Liver (tissue), 9 donors: ENCODE measurements around the gene TMEM263. TPM values are rescaled to one million over a fixed set of nuclear protein-coding genes. Genes with fewer than 3 reads are reported as not detected.

Experiments
- DNase-seq: peaks from one replicate; pipeline ENCODE4 v3.0.0-alpha.2; 2017; ENCODE audit warnings: low spot score
- H3K27ac ChIP-seq, 2 donors: one replicate each; pipeline ENCODE4 v1.7.0; 2013; ENCODE audit warnings: inconsistent platforms in 2 of 2, low read length in 2 of 2, control low read depth in 1 of 2, low read depth in 1 of 2, mild to moderate bottlenecking in 1 of 2
- H3K27me3 ChIP-seq, 4 donors: one replicate each; pipeline versions ENCODE4 v1.6.1 to v1.7.0; 2013; ENCODE audit warnings: low read length in 3 of 4, inconsistent platforms in 1 of 4, mild to moderate bottlenecking in 1 of 4, moderate library complexity in 1 of 4; ENCODE audit not compliant: control insufficient read depth in 4 of 4, insufficient read depth in 4 of 4
- H3K36me3 ChIP-seq, 4 donors: one replicate each; pipeline versions ENCODE4 v1.6.1 to v1.7.0; 2013; ENCODE audit warnings: low read length in 3 of 4, mild to moderate bottlenecking in 3 of 4, low read depth in 1 of 4, moderate library complexity in 1 of 4; ENCODE audit not compliant: control insufficient read depth in 4 of 4, insufficient read depth in 3 of 4
- H3K4me1 ChIP-seq, 4 donors: one replicate each; pipeline versions ENCODE4 v1.6.1 to v1.7.0; 2013; ENCODE audit warnings: low read length in 3 of 4, mild to moderate bottlenecking in 3 of 4, moderate library complexity in 1 of 4; ENCODE audit not compliant: control insufficient read depth in 4 of 4, insufficient read depth in 4 of 4
- H3K4me3 ChIP-seq, 3 donors: one replicate each; pipeline versions ENCODE4 v1.6.1 to v1.7.0; 2013; ENCODE audit warnings: low read length in 3 of 3, control low read depth in 1 of 3, low read depth in 1 of 3, mild to moderate bottlenecking in 1 of 3
- H3K9ac ChIP-seq, 2 donors: one replicate each; pipeline ENCODE4 v1.7.0; 2013; ENCODE audit warnings: low read length in 2 of 2, mild to moderate bottlenecking in 2 of 2, moderate library complexity in 2 of 2, control low read depth in 1 of 2, low read depth in 1 of 2
- H3K9me3 ChIP-seq, 4 donors: one replicate each; pipeline versions ENCODE4 v1.6.1 to v1.7.0; 2013; ENCODE audit warnings: low read length in 3 of 4; ENCODE audit not compliant: control insufficient read depth in 4 of 4
- EGR1 ChIP-seq, 2 donors: IDR thresholded peaks; 2 replicates each; pipeline ENCODE4 v1.6.1; 2016 to 2018; ENCODE audit warnings: antibody characterized with exemption in 2 of 2, low read depth in 2 of 2
- FOXA1 ChIP-seq: IDR thresholded peaks from 2 replicates; pipeline ENCODE4 v1.6.1; 2016; ENCODE audit warnings: antibody characterized with exemption
- FOXA2 ChIP-seq: IDR thresholded peaks from 2 replicates; pipeline ENCODE4 v1.6.1; 2016; ENCODE audit warnings: antibody characterized with exemption
- GABPA ChIP-seq, 2 donors: IDR thresholded peaks in 1 of 2; conservative IDR thresholded peaks in 1 of 2; 2 replicates each; pipeline ENCODE4 v1.6.1; 2016; ENCODE audit warnings: antibody characterized with exemption in 2 of 2, mild to moderate bottlenecking in 1 of 2, moderate library complexity in 1 of 2
- HNF4A ChIP-seq, 2 donors: conservative IDR thresholded peaks; 2 replicates each; pipeline ENCODE4 v1.6.1; 2016; ENCODE audit warnings: antibody characterized with exemption in 2 of 2, mild to moderate bottlenecking in 2 of 2
- HNF4G ChIP-seq: IDR thresholded peaks from 2 replicates; pipeline ENCODE4 v1.6.1; 2016; ENCODE audit warnings: antibody characterized with exemption
- JUND ChIP-seq, 2 donors: IDR thresholded peaks; 2 replicates each; pipeline ENCODE4 v1.6.1; 2016; ENCODE audit warnings: antibody characterized with exemption in 2 of 2
- NR2F2 ChIP-seq: IDR thresholded peaks from 2 replicates; pipeline ENCODE4 v1.6.1; 2016; ENCODE audit warnings: antibody characterized with exemption
- RAD21 ChIP-seq, 2 donors: IDR thresholded peaks; 2 replicates each; pipeline ENCODE4 v1.6.1; 2016; ENCODE audit warnings: antibody characterized with exemption in 2 of 2, mild to moderate bottlenecking in 2 of 2
- SP1 ChIP-seq: IDR thresholded peaks from 2 replicates; pipeline ENCODE4 v1.6.1; 2018; ENCODE audit warnings: antibody characterized with exemption, mild to moderate bottlenecking
- TAF1 ChIP-seq: conservative IDR thresholded peaks from 2 replicates; pipeline ENCODE4 v1.6.1; 2016; ENCODE audit warnings: antibody characterized with exemption, mild to moderate bottlenecking
- YY1 ChIP-seq: IDR thresholded peaks from 2 replicates; pipeline ENCODE4 v1.6.1; 2016; ENCODE audit warnings: antibody characterized with exemption, mild to moderate bottlenecking
- WGBS: extraction: QIAGEN DNeasy Blood & Tissue Kit; methylation state at CpG from one replicate; pipeline ENCODE4 v1.1.7; 2013; 5-methylcytosine and 5-hydroxymethylcytosine counted together
- polyA plus RNA-seq, 2 donors: library from polyadenylated mRNA; stranded (reverse) in 1 of 2; unstranded in 1 of 2; fragments of 200-250 nt in 1 of 2; fragments of >200 nt in 1 of 2; fragmentation: Nextera tagmentation in 1 of 2; extraction: Ambion mirVana in 1 of 2; gene quantifications; one replicate each; pipeline versions ENCODE4 v1.2.1 to v1.2.3, GENCODE V29; 2013 to 2015
- total RNA-seq, 2 donors: library from RNA; depleted of rRNA; stranded (reverse); fragments of >200 nt; gene quantifications; one replicate each; pipeline ENCODE4 v1.2.3, GENCODE V29; 2014
- TF ChIP-seq, protein P1 (sequence below): IDR thresholded peaks from 2 replicates; pipeline ENCODE4 v1.6.1; 2016; ENCODE audit warnings: antibody characterized with exemption
- TF ChIP-seq, protein P2 (sequence below): IDR thresholded peaks from 2 replicates; pipeline ENCODE4 v1.6.1; 2016; ENCODE audit warnings: antibody characterized with exemption
- TF ChIP-seq, protein P3 (sequence below): IDR thresholded peaks from 2 replicates; pipeline ENCODE4 v1.6.1; 2016; ENCODE audit warnings: antibody characterized with exemption, mild to moderate bottlenecking
- TF ChIP-seq, protein P4 (sequence below): fragments of 150-350 bp; IDR thresholded peaks from 2 replicates; pipeline ENCODE4 v1.5.1; 2017; ENCODE audit warnings: improper control_type of control experiment, low read depth, low read length; ENCODE audit not compliant: missing input control
- donor health status: healthy.
- donor health status: healthy.
- donor health status: healthy.
- donor health status: healthy.
- donor health status: healthy.

TMEM263 gene
- total and polyA plus RNA-seq, 4 donors = 21.4 to 38.0 (median 21.9) TPM

DNA sequence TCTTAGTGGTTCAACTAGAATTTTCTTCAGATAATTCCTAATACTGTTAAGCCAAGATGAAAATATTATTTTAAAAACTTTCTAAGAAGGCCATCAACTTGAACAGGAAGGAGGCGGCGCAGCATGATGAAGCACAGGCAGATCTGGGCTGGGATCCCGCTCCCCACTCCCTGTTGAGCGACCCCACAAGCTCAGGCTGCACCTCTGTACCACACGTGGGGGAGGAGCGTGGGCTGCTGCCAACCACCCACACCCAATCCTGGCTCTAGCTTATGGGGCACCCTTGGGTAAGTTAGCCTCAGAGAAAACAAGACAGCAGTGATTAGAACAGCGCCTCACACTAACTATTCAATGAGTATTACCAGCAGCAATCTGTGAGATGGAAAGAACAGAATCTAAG lies 25.2 kb downstream of the TMEM263 start:
- H3K9me3 ChIP-seq = no peaks in the 10 kb centered on the region
- no peak overlapping the region for H3K4me3 ChIP-seq
- TF ChIP-seq EGR1 (IDR thresholded peaks at IDR 0.05; ENCODE audit: low read depth in 2 of 2) = no peak
- TF ChIP-seq HNF4A (conservative IDR thresholded peaks at IDR 0.05) = no peak
- TF ChIP-seq JUND (IDR thresholded peaks at IDR 0.05) = no peak
- TF ChIP-seq RAD21 (IDR thresholded peaks at IDR 0.05) = no peak
- no peak for TF ChIP-seq FOXA1
- TF ChIP-seq FOXA2 = no peak
- TF ChIP-seq YY1 = no peak
- TF ChIP-seq, protein P1, sequence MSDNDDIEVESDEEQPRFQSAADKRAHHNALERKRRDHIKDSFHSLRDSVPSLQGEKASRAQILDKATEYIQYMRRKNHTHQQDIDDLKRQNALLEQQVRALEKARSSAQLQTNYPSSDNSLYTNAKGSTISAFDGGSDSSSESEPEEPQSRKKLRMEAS = no peak
- TF ChIP-seq, protein P2, sequence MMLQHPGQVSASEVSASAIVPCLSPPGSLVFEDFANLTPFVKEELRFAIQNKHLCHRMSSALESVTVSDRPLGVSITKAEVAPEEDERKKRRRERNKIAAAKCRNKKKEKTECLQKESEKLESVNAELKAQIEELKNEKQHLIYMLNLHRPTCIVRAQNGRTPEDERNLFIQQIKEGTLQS = no peak
- TF ChIP-seq, protein P3, sequence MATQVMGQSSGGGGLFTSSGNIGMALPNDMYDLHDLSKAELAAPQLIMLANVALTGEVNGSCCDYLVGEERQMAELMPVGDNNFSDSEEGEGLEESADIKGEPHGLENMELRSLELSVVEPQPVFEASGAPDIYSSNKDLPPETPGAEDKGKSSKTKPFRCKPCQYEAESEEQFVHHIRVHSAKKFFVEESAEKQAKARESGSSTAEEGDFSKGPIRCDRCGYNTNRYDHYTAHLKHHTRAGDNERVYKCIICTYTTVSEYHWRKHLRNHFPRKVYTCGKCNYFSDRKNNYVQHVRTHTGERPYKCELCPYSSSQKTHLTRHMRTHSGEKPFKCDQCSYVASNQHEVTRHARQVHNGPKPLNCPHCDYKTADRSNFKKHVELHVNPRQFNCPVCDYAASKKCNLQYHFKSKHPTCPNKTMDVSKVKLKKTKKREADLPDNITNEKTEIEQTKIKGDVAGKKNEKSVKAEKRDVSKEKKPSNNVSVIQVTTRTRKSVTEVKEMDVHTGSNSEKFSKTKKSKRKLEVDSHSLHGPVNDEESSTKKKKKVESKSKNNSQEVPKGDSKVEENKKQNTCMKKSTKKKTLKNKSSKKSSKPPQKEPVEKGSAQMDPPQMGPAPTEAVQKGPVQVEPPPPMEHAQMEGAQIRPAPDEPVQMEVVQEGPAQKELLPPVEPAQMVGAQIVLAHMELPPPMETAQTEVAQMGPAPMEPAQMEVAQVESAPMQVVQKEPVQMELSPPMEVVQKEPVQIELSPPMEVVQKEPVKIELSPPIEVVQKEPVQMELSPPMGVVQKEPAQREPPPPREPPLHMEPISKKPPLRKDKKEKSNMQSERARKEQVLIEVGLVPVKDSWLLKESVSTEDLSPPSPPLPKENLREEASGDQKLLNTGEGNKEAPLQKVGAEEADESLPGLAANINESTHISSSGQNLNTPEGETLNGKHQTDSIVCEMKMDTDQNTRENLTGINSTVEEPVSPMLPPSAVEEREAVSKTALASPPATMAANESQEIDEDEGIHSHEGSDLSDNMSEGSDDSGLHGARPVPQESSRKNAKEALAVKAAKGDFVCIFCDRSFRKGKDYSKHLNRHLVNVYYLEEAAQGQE = no peak
- TF ChIP-seq HNF4G = no peak
- no peak for TF ChIP-seq NR2F2
- no peak for TF ChIP-seq SP1
- TF ChIP-seq GABPA (IDR thresholded peaks at IDR 0.05 in 1 of 2, conservative IDR thresholded peaks at IDR 0.05 in 1 of 2) = no peak
- no peak for TF ChIP-seq TAF1
- TF ChIP-seq, protein P4, sequence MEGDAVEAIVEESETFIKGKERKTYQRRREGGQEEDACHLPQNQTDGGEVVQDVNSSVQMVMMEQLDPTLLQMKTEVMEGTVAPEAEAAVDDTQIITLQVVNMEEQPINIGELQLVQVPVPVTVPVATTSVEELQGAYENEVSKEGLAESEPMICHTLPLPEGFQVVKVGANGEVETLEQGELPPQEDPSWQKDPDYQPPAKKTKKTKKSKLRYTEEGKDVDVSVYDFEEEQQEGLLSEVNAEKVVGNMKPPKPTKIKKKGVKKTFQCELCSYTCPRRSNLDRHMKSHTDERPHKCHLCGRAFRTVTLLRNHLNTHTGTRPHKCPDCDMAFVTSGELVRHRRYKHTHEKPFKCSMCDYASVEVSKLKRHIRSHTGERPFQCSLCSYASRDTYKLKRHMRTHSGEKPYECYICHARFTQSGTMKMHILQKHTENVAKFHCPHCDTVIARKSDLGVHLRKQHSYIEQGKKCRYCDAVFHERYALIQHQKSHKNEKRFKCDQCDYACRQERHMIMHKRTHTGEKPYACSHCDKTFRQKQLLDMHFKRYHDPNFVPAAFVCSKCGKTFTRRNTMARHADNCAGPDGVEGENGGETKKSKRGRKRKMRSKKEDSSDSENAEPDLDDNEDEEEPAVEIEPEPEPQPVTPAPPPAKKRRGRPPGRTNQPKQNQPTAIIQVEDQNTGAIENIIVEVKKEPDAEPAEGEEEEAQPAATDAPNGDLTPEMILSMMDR = no peak
- peak overlapping the region in 1 of 2 donors; percentile 6 for H3K27ac ChIP-seq
- H3K27me3 ChIP-seq = no peaks in the 10 kb centered on the region
- DNase-seq = no peak
- WGBS = 92% methylated on average over 7 of the region's 7 CpGs
- H3K4me1 ChIP-seq = peaks cover 16 to 39% (median 25%) of the 10 kb centered on the region in 4 donors
- H3K9ac ChIP-seq = no peak overlapping the region
- H3K36me3 ChIP-seq = peaks cover 0 to 3% (median 1%) of the 10 kb centered on the region in 4 donors

DNA sequence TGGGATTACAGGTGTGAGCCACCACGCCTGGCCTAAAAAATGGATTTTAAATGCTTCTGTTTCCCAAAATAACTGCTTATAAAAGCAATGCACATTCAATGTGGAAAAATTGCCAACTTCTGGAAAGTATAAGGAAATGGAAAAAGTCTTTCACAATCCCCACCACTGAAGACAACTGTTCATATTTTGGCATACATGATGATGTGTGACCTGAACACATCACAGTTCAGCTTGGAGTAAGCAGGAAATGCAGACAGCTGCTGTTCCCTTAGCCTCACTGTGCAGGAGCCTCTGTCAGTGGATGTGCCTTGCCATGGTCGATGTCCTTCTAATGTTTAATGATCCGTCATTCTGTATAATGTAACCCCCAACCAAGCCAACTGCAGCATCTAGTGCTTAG lies 26.1 kb downstream of the TMEM263 start:
- no peak for TF ChIP-seq SP1
- peak in 1 of 2 donors; percentile 22 for TF ChIP-seq RAD21 (IDR thresholded peaks at IDR 0.05)
- peak; percentile 75 for TF ChIP-seq NR2F2
- no peak for TF ChIP-seq GABPA (IDR thresholded peaks at IDR 0.05 in 1 of 2, conservative IDR thresholded peaks at IDR 0.05 in 1 of 2)
- WGBS = 86% methylated on average over 3 of the region's 3 CpGs
- no peak for DNase-seq

More for the DNA sequence above, 26.1 kb downstream of the TMEM263 start:
- Histone ChIP-seq H3K4me3 (no peak overlapping the region), H3K9ac (no peak overlapping the region), H3K36me3 (peaks cover 0 to 3% (median 1%) of the 10 kb centered on the region in 4 donors), H3K9me3 (no peaks in the 10 kb centered on the region), H3K27me3 (no peaks in the 10 kb centered on the region), H3K4me1 (peaks cover 16 to 36% (median 22%) of the 10 kb centered on the region in 4 donors), H3K27ac (no peak overlapping the region)
